Measurements from ENCODE around the gene PEF1. TPM values are rescaled to one million over a fixed set of nuclear protein-coding genes. Genes with fewer than 3 reads are reported as not detected.
A peak's percentile ranks its signal among the peaks of the same experiment; 100 is the strongest.

PEF1 gene, protein sequence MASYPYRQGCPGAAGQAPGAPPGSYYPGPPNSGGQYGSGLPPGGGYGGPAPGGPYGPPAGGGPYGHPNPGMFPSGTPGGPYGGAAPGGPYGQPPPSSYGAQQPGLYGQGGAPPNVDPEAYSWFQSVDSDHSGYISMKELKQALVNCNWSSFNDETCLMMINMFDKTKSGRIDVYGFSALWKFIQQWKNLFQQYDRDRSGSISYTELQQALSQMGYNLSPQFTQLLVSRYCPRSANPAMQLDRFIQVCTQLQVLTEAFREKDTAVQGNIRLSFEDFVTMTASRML
- total RNA-seq, result 53.5 TPM

DNA sequence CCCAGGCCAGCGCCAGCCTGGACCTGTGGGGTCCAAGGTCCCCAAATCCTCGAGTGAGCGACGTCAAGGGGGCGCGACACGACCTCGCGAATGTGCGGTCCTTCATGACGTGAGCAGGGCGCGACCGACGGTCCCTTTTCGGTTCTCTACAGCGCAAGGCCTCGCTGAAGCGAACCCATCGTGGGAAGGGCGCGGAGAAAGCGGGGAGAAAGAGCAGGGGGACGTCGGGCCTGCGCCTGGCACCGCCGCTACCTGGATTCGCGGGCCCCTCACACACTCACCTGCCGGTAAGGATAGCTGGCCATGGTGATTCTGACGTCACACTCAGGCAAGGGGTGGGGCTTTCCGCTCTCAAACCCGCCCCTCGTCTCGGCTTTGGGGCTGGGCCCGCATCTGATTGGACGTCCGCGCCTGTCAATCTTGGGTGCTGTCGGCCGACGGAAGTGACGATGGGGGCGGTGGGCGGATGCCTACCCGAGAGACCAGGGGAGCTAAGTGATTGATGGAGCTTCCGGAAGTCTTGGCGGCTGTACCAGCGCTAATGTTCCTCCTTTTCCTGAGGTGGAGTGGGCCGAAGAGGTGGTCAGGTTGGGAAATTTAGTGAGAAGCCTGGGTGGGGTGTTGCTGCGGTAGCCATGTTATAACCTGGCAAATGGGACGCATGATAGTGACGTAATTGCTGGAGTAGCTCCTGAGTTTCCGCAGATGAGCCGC, at the start of gene PEF1:
Gene PEF1 (minus strand): TSS at position 317 of the 714 bp plus-strand sequence. CDS start 12 bp downstream, at position 305.
- DNase-seq, result peak; percentile 98

DNA sequence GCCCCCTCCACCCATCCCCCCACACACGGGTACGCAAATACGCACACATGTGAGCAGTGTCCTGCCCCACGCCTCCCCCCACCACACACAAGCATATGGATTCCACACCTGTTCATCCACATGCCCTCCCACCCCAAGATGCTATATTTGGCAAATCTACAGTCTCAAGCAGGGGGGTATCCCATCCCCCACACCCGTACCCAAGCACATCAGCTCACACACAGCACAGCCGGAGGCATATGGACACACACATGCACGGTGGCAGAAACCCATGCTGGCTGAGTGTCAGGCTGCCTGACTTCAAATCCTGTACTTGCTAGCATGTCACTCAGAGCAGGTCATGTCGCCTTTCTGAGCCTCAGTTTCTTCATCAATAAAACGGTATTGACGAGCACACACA, 48.6 kb upstream of the PEF1 start:
- DNase-seq, result no peak

GRCh38 chr1:31691951-31692350, 47.3 kb upstream of the PEF1 start:
- no peak for DNase-seq

DNA sequence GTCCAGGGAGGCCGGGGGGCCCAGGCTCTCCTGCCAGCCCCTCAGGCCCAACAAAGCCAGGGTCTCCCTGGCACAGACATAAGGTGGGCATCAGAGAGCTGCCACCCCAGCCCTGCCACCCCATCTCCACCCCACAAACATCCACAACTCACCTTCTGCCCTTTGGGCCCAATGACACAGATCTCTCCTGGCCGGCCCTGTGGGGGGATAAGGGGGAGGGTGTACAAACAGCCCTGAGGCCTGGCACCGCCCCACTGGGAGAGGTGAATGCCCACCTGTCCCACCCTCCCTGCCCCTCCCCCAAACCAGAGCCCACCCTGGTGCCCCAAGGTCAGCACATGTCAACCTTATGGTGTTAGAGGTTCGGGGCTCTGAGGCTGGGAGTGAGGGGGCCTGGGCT, 46.8 kb upstream of the PEF1 start:
- DNase-seq, result no peak

GRCh38 chr1:31690921-31691320, 46.2 kb upstream of the PEF1 start:
- DNase-seq, result no peak

GRCh38 chr1:31689854-31690253, 45.2 kb upstream of the PEF1 start:
- DNase-seq, result no peak

- DNase-seq, result no peak
These were observed 44.7 kb upstream of the PEF1 start for GRCh38 chr1:31689379-31689778.

GRCh38 chr1:31688233-31688918, 43.7 kb upstream of the PEF1 start:
- no peak for DNase-seq

- no peak for DNase-seq
These were observed 42.9 kb upstream of the PEF1 start for GRCh38 chr1:31687601-31688000.

DNA sequence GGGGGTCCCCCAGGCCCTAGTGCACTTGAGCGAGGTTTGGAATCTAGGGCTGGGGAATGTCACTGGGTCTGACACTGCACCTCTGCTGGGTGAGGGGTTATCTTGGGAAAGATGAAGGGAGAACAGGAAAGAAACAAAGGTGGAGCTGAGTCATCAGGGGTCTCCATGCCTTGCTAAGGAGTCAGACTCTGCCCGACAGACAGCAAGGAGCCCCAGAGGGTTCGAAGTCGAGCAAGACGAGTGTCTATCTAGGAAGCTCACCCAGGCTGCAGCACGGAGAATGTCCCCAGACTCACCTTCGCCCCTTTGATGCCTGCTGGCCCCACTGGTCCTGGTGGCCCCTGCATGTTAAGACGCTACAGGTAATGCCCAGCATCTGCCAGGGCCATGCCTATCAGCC, 41.1 kb upstream of the PEF1 start:
- DNase-seq, result no peak

DNA sequence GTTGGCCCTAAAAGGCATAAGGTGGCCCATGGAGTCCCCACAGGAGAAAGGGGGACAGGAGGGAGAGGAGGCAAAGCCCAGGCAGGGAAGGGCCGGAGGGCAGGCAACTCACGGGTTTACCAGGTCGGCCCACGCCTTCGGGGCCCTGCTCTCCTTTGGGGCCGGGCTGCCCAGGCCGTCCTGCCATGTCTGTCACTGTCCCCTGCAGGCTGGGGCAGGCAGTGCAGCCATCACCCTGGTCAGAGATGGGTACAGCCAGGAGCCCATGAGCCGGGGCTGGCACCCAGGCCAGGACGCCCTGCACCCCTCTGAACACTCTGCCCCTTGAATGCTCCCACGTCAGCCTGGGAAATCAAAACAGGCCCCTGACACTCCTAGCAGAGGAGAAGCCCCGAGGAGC, 39.3 kb upstream of the PEF1 start:
- DNase-seq, result no peak

- DNase-seq, result no peak
These were observed 36.7 kb upstream of the PEF1 start for GRCh38 chr1:31681415-31681814.

- DNase-seq, result no peak
These were observed 35.1 kb upstream of the PEF1 start for GRCh38 chr1:31679676-31680230.

GRCh38 chr1:31679091-31679490, 34.4 kb upstream of the PEF1 start:
- DNase-seq, result no peak

DNA sequence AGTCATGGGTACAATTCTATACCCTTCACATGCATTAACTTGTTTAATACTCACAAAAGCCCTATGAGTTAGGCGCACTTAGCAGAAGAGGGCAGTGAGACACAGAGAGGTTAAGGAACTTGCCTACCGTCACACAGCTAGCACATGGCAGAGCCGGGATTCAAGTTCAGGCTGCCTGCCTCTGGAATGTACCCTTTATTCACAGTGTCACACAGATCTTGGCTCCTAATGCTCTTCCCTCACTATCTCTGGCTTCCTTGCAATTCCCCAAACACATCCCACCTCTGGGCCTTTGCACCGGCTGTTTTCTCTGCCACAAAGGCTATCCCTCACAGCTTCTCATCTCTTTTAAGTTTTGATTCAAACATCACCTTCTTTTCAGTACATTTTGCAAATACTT, 34.0 kb upstream of the PEF1 start:
- DNase-seq, result no peak

GRCh38 chr1:31677949-31678348, 33.3 kb upstream of the PEF1 start:
- DNase-seq, result no peak

GRCh38 chr1:31677401-31677800, 32.7 kb upstream of the PEF1 start:
- no peak for DNase-seq

- no peak for DNase-seq
These were observed 31.1 kb upstream of the PEF1 start for GRCh38 chr1:31675756-31676155.

DNA sequence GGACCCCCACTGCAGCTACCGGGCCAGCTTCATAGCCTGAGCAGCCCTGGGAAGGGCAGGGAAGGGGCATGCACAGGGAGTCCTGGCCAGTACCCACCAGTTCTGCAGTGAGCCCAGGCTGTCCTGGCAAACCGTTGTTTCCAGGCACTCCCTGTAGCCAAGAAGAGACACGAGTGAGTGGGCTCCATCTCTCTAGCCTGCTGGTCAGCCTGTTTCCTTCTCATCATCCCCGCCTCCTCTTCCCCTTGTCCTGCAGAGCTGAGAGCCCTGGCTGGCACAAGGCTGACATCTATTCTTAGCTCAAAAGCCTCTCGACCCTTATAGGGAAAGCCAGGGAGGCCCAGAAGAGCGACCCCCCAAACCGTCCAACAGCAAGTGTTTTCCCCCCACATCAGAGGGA, 30.5 kb upstream of the PEF1 start:
- DNase-seq, result no peak

GRCh38 chr1:31674626-31675025, 29.9 kb upstream of the PEF1 start:
- DNase-seq, result no peak

- DNase-seq, result no peak
These were observed 28.8 kb upstream of the PEF1 start for GRCh38 chr1:31673433-31673832.

- DNase-seq, result peak; percentile 60
These were observed 28.3 kb upstream of the PEF1 start for GRCh38 chr1:31672986-31673385.

- DNase-seq, result no peak
These were observed 27.0 kb upstream of the PEF1 start for GRCh38 chr1:31671561-31672201.
